ENCODE data around the gene CEP112.
A peak's percentile ranks its signal among the peaks of the same experiment; 100 is the strongest.

GRCh38 chr17:65588181-65588808, 603.6 kb downstream of the CEP112 start:
- TF ChIP-seq NRF1 (conservative IDR thresholded peaks at IDR 0.05; ENCODE audit: low read depth, low read length) (no peak), CTCF (IDR thresholded peaks at IDR 0.05 in 2 of 3, conservative IDR thresholded peaks at IDR 0.05 in 1 of 3; ENCODE audit: control insufficient read depth in 2 of 3, extremely low read depth in 1 of 3, insufficient read depth in 1 of 3, low read depth in 3 of 3, low read length in 3 of 3) (0 out of 6 replicates have a peak, but pooled peaks of 1 of the 3 experiments have one; percentile 8)

All from GM12878 (cell line).